Activated T-cell treated with anti-CD3 and anti-CD28 coated beads, Interleukin-2, amount 50 U/mL, for 4 hours (primary cell): ENCODE measurements around the gene C11orf21. TPM values are rescaled to one million over a fixed set of nuclear protein-coding genes. Genes with fewer than 3 reads are reported as not detected.

ENCODE experiments used
- ATAC-seq, 2 donors: fragments of 200-7000 bp; cut with Tn5 transposase; one replicate each; pipeline ENCODE4 v1.10.0; 2021
- DNase-seq: peaks from one replicate; pipeline ENCODE4 v3.0.0-alpha.2; 2020
- H3K27me3 Mint-ChIP-seq: one replicate; pipeline ENCODE4 v1.8.0; 2021; ENCODE audit warnings: low read depth, mixed read lengths
- H3K36me3 Mint-ChIP-seq: one replicate; pipeline ENCODE4 v1.8.0; 2022; ENCODE audit warnings: mixed read lengths; ENCODE audit not compliant: insufficient read depth
- H3K4me1 Mint-ChIP-seq: one replicate; pipeline ENCODE4 v1.8.0; 2021; ENCODE audit warnings: low read depth, mixed read lengths
- H3K4me3 Mint-ChIP-seq: one replicate; pipeline ENCODE4 v1.8.0; 2021; ENCODE audit warnings: mild to moderate bottlenecking, moderate library complexity, mixed read lengths
- H3K9me3 Mint-ChIP-seq: one replicate; pipeline ENCODE4 v1.8.0; 2021; ENCODE audit warnings: mixed read lengths
- total RNA-seq, 3 donors: library from RNA; stranded (reverse); gene quantifications; one replicate each; pipeline ENCODE4 v1.2.1, GENCODE V29; 2021

Gene C11orf21
- total RNA-seq, 3 donors from 2014 or later: 1.3 to 2.9 (median 1.8) TPM

- DNase-seq: no peak
- peaks cover 20% of the 10 kb centered on the region for H3K9me3 Mint-ChIP-seq
- ATAC-seq: no peak
- peaks cover 8% of the 10 kb centered on the region for H3K36me3 Mint-ChIP-seq
- no peaks in the 10 kb centered on the region for H3K4me1 Mint-ChIP-seq
- H3K4me3 Mint-ChIP-seq: no peak overlapping the region
- H3K27me3 Mint-ChIP-seq: peaks cover 5% of the 10 kb centered on the region
These were observed 21.5 kb downstream of the C11orf21 start for GRCh38 chr11:2280208-2280607.

- peaks cover 10% of the 10 kb centered on the region for H3K27me3 Mint-ChIP-seq
- no peak for DNase-seq
- peaks cover 20% of the 10 kb centered on the region for H3K9me3 Mint-ChIP-seq
- H3K4me1 Mint-ChIP-seq: no peaks in the 10 kb centered on the region
- H3K4me3 Mint-ChIP-seq: no peak overlapping the region
- ATAC-seq: no peak
- H3K36me3 Mint-ChIP-seq: peaks cover 8% of the 10 kb centered on the region
These were observed 23.7 kb downstream of the C11orf21 start for GRCh38 chr11:2277933-2278523.

DNA sequence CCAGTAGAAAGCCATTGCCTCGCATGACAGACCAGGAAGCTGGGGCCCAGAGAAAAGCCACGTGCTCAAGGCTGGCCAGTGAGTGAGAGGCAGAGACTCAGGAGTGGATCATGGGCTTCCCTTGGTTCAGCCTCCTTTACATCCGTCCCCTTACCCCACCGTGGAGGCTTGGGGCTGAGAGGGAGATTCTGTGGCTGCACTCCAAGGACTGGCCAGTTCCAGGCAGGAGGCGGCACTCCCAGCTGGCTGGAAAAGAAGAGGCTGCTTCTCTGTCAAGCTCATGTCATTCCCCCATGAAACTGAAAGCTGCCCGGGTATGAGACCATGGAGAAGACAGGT lies 24.7 kb downstream of the C11orf21 start:
- peaks cover 18% of the 10 kb centered on the region for H3K27me3 Mint-ChIP-seq
- ATAC-seq: no peak

GRCh38 chr11:2276280-2277007 lies 25.3 kb downstream of the C11orf21 start:
- peaks cover 8% of the 10 kb centered on the region for H3K36me3 Mint-ChIP-seq
- DNase-seq: no peak
- H3K27me3 Mint-ChIP-seq: peaks cover 22% of the 10 kb centered on the region
- H3K4me1 Mint-ChIP-seq: peaks cover 1% of the 10 kb centered on the region
- ATAC-seq: no peak
- no peak overlapping the region for H3K4me3 Mint-ChIP-seq
- peaks cover 14% of the 10 kb centered on the region for H3K9me3 Mint-ChIP-seq

More for the DNA sequence above, 24.7 kb downstream of the C11orf21 start:
- H3K4me3 Mint-ChIP-seq: no peak overlapping the region
- no peak for DNase-seq
- H3K4me1 Mint-ChIP-seq: no peaks in the 10 kb centered on the region
- H3K9me3 Mint-ChIP-seq: peaks cover 14% of the 10 kb centered on the region
- H3K36me3 Mint-ChIP-seq: peaks cover 8% of the 10 kb centered on the region

DNA sequence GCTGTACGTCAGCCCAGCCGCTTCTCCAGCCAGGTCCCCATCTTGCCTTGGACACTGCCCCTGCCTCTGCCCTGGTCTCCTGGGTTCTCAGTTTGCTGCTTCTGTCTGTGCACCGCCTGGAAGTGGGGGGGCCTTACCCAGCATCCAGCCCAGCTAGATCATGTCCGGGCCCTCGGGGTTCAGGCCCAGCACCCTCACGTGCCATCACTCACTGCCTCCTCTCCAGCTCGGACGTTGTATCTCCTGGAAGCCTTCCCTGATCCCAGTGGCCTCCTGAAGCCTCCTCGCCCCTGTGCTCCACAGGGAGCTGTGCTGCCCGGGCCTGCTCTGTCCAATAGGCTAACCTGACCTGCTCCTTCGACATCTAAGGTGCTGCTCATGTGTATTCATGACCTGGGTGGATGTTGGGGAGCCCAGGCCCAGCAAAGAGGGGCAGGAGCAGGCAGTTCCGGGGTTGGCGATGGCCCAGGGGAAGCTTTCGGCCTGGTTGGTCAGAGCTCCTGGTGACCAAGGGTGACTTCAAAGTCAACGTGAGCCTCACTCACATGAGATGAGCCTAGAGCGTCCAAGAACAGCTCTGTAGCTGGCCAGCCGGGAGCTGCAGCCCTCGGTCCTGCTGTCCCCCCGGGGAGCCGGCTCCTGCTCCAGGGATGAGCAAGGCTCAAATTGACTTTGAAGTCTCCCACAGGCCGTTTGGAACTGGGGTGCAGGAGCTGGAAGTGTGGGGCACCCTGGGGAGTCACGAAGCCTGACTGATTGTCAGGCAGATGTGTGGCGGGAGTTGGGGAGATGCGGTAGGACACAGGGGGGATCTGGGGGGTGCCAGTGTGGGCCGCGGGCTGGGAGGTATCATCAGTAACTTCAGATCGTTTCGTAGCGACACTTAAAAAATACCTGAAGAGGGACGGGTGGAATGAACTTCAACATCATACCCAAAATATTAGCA lies 26.1 kb downstream of the C11orf21 start:
- H3K4me3 Mint-ChIP-seq: no peak overlapping the region

GRCh38 chr11:2273771-2274170 lies 27.9 kb downstream of the C11orf21 start:
- no peaks in the 10 kb centered on the region for H3K36me3 Mint-ChIP-seq
- peaks cover 26% of the 10 kb centered on the region for H3K27me3 Mint-ChIP-seq
- ATAC-seq: no peak
- H3K9me3 Mint-ChIP-seq: peaks cover 2% of the 10 kb centered on the region
- H3K4me1 Mint-ChIP-seq: peaks cover 6% of the 10 kb centered on the region
- DNase-seq: no peak
- H3K4me3 Mint-ChIP-seq: no peak overlapping the region

More for the DNA sequence above, 26.1 kb downstream of the C11orf21 start:
- Mint-ChIP-seq H3K36me3 (peaks cover 8% of the 10 kb centered on the region), H3K4me1 (peaks cover 3% of the 10 kb centered on the region), H3K27me3 (peaks cover 23% of the 10 kb centered on the region), H3K9me3 (peaks cover 14% of the 10 kb centered on the region)
- no peak for ATAC-seq
- DNase-seq: no peak

DNA sequence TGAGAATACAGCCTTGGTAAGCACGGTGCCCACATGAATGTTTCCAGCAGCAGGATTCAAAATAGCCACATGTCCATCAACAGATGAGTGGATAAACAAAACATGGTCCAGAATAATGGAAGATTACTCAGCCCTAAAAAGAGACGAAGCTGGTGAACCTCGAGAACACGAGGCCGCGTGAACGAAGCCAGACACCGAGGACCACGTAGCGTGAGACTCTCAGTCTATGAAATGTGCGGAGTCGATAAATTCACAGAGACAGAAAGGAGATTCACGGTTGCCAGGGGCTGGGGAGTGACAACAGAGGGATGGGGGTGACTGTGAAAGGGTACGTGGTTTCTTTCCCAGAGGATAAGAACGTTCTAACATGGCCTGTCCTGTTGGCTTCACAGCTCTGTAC lies 28.4 kb downstream of the C11orf21 start:
- peaks cover 28% of the 10 kb centered on the region for H3K27me3 Mint-ChIP-seq
- ATAC-seq (no peak), DNase-seq (no peak)
- H3K4me1 Mint-ChIP-seq: peaks cover 10% of the 10 kb centered on the region
- H3K4me3 Mint-ChIP-seq: no peak overlapping the region
- H3K36me3 Mint-ChIP-seq: no peaks in the 10 kb centered on the region
- no peaks in the 10 kb centered on the region for H3K9me3 Mint-ChIP-seq

DNA sequence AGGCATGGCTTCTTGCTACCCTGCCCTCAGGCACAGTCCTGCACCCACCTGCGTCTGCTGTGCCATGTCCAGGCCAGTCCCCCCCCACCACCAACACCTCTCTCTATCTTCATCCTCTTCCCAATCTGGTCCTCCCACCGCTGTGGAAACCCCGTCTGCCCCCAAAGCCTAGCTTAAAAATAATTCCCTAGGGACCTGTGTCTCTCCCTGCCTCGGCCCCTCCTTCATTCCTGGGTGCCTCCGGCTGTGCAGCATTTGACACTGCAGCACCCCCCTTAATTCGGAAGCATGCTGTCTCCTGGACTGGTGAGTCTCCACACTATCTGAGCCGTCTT lies 28.8 kb downstream of the C11orf21 start:
- DNase-seq (no peak), ATAC-seq (no peak)
- H3K36me3 Mint-ChIP-seq: no peaks in the 10 kb centered on the region
- H3K27me3 Mint-ChIP-seq: peaks cover 31% of the 10 kb centered on the region
- H3K4me1 Mint-ChIP-seq: peaks cover 14% of the 10 kb centered on the region
- no peak overlapping the region for H3K4me3 Mint-ChIP-seq
- H3K9me3 Mint-ChIP-seq: no peaks in the 10 kb centered on the region

- ATAC-seq: no peak
- H3K27me3 Mint-ChIP-seq: peaks cover 31% of the 10 kb centered on the region
- no peaks in the 10 kb centered on the region for H3K9me3 Mint-ChIP-seq
- H3K4me3 Mint-ChIP-seq: peak overlapping the region; percentile 17
- H3K4me1 Mint-ChIP-seq: peaks cover 17% of the 10 kb centered on the region
- H3K36me3 Mint-ChIP-seq: no peaks in the 10 kb centered on the region
- DNase-seq: no peak
These were observed 29.3 kb downstream of the C11orf21 start for GRCh38 chr11:2272228-2272945.

GRCh38 chr11:2271327-2272227 lies 30.1 kb downstream of the C11orf21 start:
- peak overlapping the region; percentile 42 for H3K4me3 Mint-ChIP-seq
- peaks cover 20% of the 10 kb centered on the region for H3K4me1 Mint-ChIP-seq
- H3K9me3 Mint-ChIP-seq: no peaks in the 10 kb centered on the region
- ATAC-seq (no peak), DNase-seq (no peak)
- H3K27me3 Mint-ChIP-seq: peaks cover 29% of the 10 kb centered on the region
- H3K36me3 Mint-ChIP-seq: no peaks in the 10 kb centered on the region

DNA sequence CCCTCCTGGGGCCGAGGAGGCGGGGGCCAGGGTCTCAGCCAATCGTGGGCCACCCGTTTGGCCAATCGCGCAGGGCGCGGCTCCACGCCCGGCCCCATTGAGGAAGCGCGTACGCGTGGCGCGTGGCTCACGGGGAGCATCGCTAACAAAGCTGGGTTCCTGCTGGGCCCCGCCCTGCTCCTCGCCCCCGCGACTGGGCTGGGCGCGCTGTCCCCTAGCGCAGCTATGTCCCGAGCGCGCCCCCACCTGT lies 30.7 kb downstream of the C11orf21 start:
- ATAC-seq: peak; percentile 19 to 20

GRCh38 chr11:2270322-2271076 lies 31.2 kb downstream of the C11orf21 start, which contains the start of gene ASCL2:
TSS of gene ASCL2 (minus strand) at chr11:2270588. CDS start at chr11:2270332, 256 bp downstream.
- ATAC-seq (no peak), DNase-seq (no peak)
- Mint-ChIP-seq H3K4me3 (peak within 1 kb of the TSS; percentile 68), H3K36me3 (no peaks in the 10 kb centered on the region), H3K9me3 (no peaks in the 10 kb centered on the region), H3K27me3 (peaks cover 29% of the 10 kb centered on the region), H3K4me1 (peaks cover 30% of the 10 kb centered on the region)

More for the DNA sequence above, 30.7 kb downstream of the C11orf21 start:
- DNase-seq: peak; percentile 57
- Mint-ChIP-seq H3K36me3 (no peaks in the 10 kb centered on the region), H3K27me3 (peaks cover 29% of the 10 kb centered on the region), H3K4me3 (no peak overlapping the region), H3K9me3 (no peaks in the 10 kb centered on the region), H3K4me1 (peaks cover 25% of the 10 kb centered on the region)
